GM12872 (cell line): ENCODE data around the gene PIRT.

Experiments
- CTCF ChIP-seq: IDR thresholded peaks from 3 replicates; pipeline ENCODE4 v1.5.1; 2011; ENCODE audit warnings: low read depth, mild to moderate bottlenecking, low read length, moderate library complexity; ENCODE audit not compliant: insufficient read depth

PIRT gene

GRCh38 chr17:10859051-10859450 is 21.2 kb upstream of the PIRT start:
- TF ChIP-seq CTCF: no peak

- TF ChIP-seq CTCF: no peak
Observed at GRCh38 chr17:10857976-10858375, 20.1 kb upstream of the PIRT start.

GRCh38 chr17:10845388-10845751 is 7.5 kb upstream of the PIRT start:
- TF ChIP-seq CTCF: no peak

GRCh38 chr17:10844621-10845387 is 6.9 kb upstream of the PIRT start:
- TF ChIP-seq CTCF: peak; percentile 92

GRCh38 chr17:10843811-10844210 is 5.9 kb upstream of the PIRT start:
- no peak for TF ChIP-seq CTCF

- no peak for TF ChIP-seq CTCF
Observed at GRCh38 chr17:10842658-10843057, 4.8 kb upstream of the PIRT start.

GRCh38 chr17:10838682-10839081 is 795 bp upstream of the PIRT start:
- TF ChIP-seq CTCF: no peak
